Body of pancreas (tissue), 4 donors: ENCODE data around the gene ANXA3. TPM values are rescaled to one million over a fixed set of nuclear protein-coding genes. Genes with fewer than 3 reads are reported as not detected.
"Not testable (repeated sequence)": the region's sequence is repeated elsewhere in the genome, so short reads cannot be mapped to it uniquely, and the experiment has no call there.

Experiments
- ATAC-seq: fragments of 150-250 bp; one replicate; pipeline ENCODE4 v1.9.1; 2016
- DNase-seq, 4 donors: peaks; one replicate each; pipeline ENCODE4 v3.0.0-alpha.2; 2019
- H3K27ac ChIP-seq, 4 donors: fragments of 200-600 bp; sonication (generic); 1 replicate in 3 of 4; 2 replicates in 1 of 4; pipeline versions ENCODE4 v1.5.1 to v1.6.1; 2016 to 2019; ENCODE audit warnings: mild to moderate bottlenecking in 1 of 4, mixed read lengths in 1 of 4, moderate library complexity in 1 of 4
- H3K27me3 ChIP-seq, 2 donors: fragments of 200-600 bp; sonication (generic); one replicate each; pipeline ENCODE4 v1.6.0; 2016; ENCODE audit warnings: mild to moderate bottlenecking in 1 of 2
- H3K36me3 ChIP-seq, 2 donors: fragments of 200-600 bp; sonication (generic); replicated peaks in 1 of 2; 2 replicates each; pipeline ENCODE4 v1.5.1; 2016; ENCODE audit warnings: low read depth in 2 of 2; ENCODE audit not compliant: insufficient read depth in 1 of 2
- H3K4me1 ChIP-seq: fragments of 200-600 bp; sonication (generic); one replicate; pipeline ENCODE4 v1.6.0; 2016
- H3K4me3 ChIP-seq, 2 donors: fragments of 200-600 bp; sonication (generic); 1 replicate in 1 of 2; 2 replicates in 1 of 2; pipeline ENCODE4 v1.5.1; 2016 to 2019
- H3K9me3 ChIP-seq, 3 donors: fragments of 200-600 bp; sonication (generic); 1 replicate in 2 of 3; 2 replicates in 1 of 3; pipeline ENCODE4 v1.5.1; 2016
- CTCF ChIP-seq, 7 experiments: fragments of 450-650 bp in 4 of 7; fragments of 200-600 bp in 3 of 7; sonication (generic) in 3 of 7; IDR thresholded peaks; one replicate each; pipeline ENCODE4 v1.5.1; 2016 to 2019; ENCODE audit warnings: antibody characterized with exemption in 7 of 7
- POLR2A ChIP-seq, 3 donors: fragments of 450-650 bp; IDR thresholded peaks; one replicate each; pipeline ENCODE4 v1.6.1; 2016; ENCODE audit warnings: antibody characterized with exemption in 3 of 3, mild to moderate bottlenecking in 2 of 3
- WGBS, 2 donors: methylation state at CpG; one replicate each; pipeline ENCODE4 v1.1.5; 2017; 5-methylcytosine and 5-hydroxymethylcytosine counted together
- intact Hi-C: fragments of 100-400 bp; cut with DNase I; formaldehyde crosslinking; loops from one replicate; pipeline ENCODE4 v1.15.1; 2023
- total RNA-seq, 2 donors: library from RNA; depleted of rRNA; stranded (reverse); fragments of >200 nt; gene quantifications; one replicate each; pipeline ENCODE4 v1.1.0, GENCODE V29; 2016

Gene ANXA3, protein sequence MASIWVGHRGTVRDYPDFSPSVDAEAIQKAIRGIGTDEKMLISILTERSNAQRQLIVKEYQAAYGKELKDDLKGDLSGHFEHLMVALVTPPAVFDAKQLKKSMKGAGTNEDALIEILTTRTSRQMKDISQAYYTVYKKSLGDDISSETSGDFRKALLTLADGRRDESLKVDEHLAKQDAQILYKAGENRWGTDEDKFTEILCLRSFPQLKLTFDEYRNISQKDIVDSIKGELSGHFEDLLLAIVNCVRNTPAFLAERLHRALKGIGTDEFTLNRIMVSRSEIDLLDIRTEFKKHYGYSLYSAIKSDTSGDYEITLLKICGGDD
- total RNA-seq: 10 to 100 TPM; 35.9 to 65.1 TPM

- Histone ChIP-seq H3K27ac (peak within 1 kb of the TSS; percentile 53 to 91 (median 90)), H3K4me1 (peaks cover 10% of the 10 kb centered on the region), H3K4me3 (peak within 1 kb of the TSS; percentile 4 to 41), H3K27me3 (no peaks in the 10 kb centered on the region), H3K36me3 (no peaks in the 10 kb centered on the region), H3K9me3 (no peaks in the 10 kb centered on the region)
- ATAC-seq: peak; percentile 65
- DNase-seq: peak; percentile 42 to 61 (median 54)
- TF ChIP-seq POLR2A (IDR thresholded peaks at IDR 0.05) (peak; percentile 65 to 86 (median 80)), CTCF (IDR thresholded peaks at IDR 0.05) (no peak)
- 11 to 24% methylated on average over 26 to 58 of the region's 65 CpGs for WGBS, 2 donors
- intact Hi-C loops: no loop called here
These were observed at the start of gene ANXA3 for GRCh38 chr4:78551420-78552351. Gene ANXA3 (plus strand): TSS chr4:78551770. CDS start chr4:78554474, 2,704 bp downstream.

- DNase-seq, ATAC-seq, H3K4me1 ChIP-seq, H3K27me3 ChIP-seq, H3K27ac ChIP-seq, H3K9me3 ChIP-seq, H3K36me3 ChIP-seq, H3K4me3 ChIP-seq, intact Hi-C loops: not testable (repeated sequence)
- 59 to 61% methylated on average over 7 to 10 of the region's 10 CpGs for WGBS, 2 donors
These were observed 45.3 kb upstream of the ANXA3 start for GRCh38 chr4:78506260-78506659.

- Histone ChIP-seq H3K36me3 (no peaks in the 10 kb centered on the region), H3K4me1 (peaks cover 6% of the 10 kb centered on the region), H3K27me3 (no peaks in the 10 kb centered on the region), H3K4me3 (no peak overlapping the region), H3K9me3 (no peaks in the 10 kb centered on the region), H3K27ac (no peak overlapping the region)
- 28 to 38% methylated on average over 2 of the region's 2 CpGs for WGBS, 2 donors
- TF ChIP-seq CTCF (IDR thresholded peaks at IDR 0.05): no peak
- DNase-seq (no peak), ATAC-seq (no peak)
- intact Hi-C loops: no loop called here
These were observed 42.5 kb upstream of the ANXA3 start for GRCh38 chr4:78509043-78509442.

DNA sequence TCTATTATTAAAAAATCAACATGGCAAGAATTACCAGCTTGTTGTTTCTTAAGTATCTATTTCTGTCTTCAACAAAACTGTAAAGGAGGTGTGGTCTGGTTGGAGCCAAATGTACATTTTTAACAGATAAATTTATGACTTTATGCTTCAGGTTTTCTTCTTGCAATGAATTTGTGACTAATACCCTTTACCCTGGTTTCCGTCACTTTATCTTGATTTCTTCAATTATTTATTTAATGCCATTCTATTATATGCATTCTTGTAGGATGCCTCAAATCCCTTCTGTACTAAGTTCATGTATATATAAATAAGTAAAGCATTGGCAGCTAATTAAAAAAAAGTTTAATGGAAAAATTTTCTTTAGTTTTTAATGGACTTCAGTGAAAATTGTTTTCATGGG lies 41.5 kb upstream of the ANXA3 start:
- Histone ChIP-seq H3K9me3 (no peaks in the 10 kb centered on the region), H3K4me1 (peaks cover 6% of the 10 kb centered on the region), H3K4me3 (no peak overlapping the region), H3K36me3 (no peaks in the 10 kb centered on the region), H3K27me3 (no peaks in the 10 kb centered on the region), H3K27ac (no peak overlapping the region)
- no peak for ATAC-seq
- no peak for TF ChIP-seq POLR2A (IDR thresholded peaks at IDR 0.05)
- TF ChIP-seq CTCF (IDR thresholded peaks at IDR 0.05): no peak
- 0 to 64% methylated on average over 1 of the region's 1 CpG for WGBS, 2 donors
- no peak for DNase-seq
- intact Hi-C loops: loop anchor here (10.0 kb wide), 1 partner anchor 545 kb away; no protein-coding TSS in a partner anchor

DNA sequence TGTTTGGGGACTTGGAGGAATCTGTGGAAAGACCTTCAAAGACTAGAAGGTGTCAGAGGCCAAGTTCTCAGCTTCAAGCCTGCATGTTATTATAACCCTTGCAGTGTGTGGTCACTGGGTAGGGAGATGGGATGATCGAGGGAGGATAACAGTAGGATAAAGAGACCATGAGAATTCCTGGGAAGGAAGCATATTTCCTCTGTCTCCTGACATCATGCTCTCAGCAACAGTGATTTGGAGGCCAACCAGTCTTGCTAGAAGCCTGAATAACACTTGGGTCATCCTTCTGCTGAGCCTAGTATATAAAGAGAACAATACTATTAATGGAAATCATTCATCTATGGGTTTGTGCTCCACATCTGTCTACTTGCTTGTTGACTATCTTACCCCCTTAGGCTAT lies 40.9 kb upstream of the ANXA3 start:
- WGBS, 2 donors: 0 to 33% methylated on average over 1 of the region's 1 CpG
- Histone ChIP-seq H3K27me3 (no peaks in the 10 kb centered on the region), H3K36me3 (no peaks in the 10 kb centered on the region), H3K4me1 (peaks cover 6% of the 10 kb centered on the region), H3K9me3 (no peaks in the 10 kb centered on the region), H3K4me3 (no peak overlapping the region), H3K27ac (no peak overlapping the region)
- DNase-seq: no peak
- intact Hi-C loops: loop anchor here (10.0 kb wide), 1 partner anchor 546 kb away; no protein-coding TSS in a partner anchor
- ATAC-seq: no peak
- no peak for TF ChIP-seq POLR2A (IDR thresholded peaks at IDR 0.05)
